ENCODE data around the gene EDNRB. TPM values are rescaled to one million over a fixed set of nuclear protein-coding genes. Genes with fewer than 3 reads are reported as not detected.

The EDNRB gene
- polyA plus RNA-seq, 1 donor (not counting 4 experiments of a cell fraction or from before 2014, with no cell fraction given), result 0.01 TPM

DNA sequence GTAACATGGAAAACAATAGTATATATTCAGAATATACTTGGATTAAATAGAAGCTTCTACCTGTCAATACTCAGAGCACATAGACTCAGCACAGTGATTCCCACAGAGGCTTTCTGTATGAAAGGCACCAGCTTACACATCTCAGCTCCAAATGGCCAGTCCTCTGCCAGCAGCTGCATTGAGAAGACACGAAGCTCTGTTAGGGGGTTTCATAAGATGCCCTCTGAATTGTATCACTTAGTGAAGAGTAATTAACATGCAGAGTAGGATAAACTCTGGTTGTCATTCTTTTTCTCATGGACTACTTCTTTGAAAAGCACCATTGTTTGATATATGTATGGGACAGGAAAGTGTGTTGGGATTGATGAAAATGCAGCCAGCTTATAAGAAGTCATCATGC is 15.2 kb downstream of the EDNRB start:
- Histone ChIP-seq H3K27ac (ENCODE audit: control insufficient read depth, insufficient read depth, low read length) (no peak overlapping the region), H2AFZ (ENCODE audit: control insufficient read depth, low read length) (no peak overlapping the region), H3K9me1 (ENCODE audit: control insufficient read depth, extremely low read depth, insufficient read depth, low read length) (no peaks in the 10 kb centered on the region), H3K9ac (ENCODE audit: control insufficient read depth, extremely low read depth, insufficient read depth, low read length) (no peak overlapping the region), H3K4me2 (ENCODE audit: control insufficient read depth, extremely low read depth, insufficient read depth, low read depth, low read length) (no peak overlapping the region), H4K20me1 (ENCODE audit: control insufficient read depth, extremely low read depth, insufficient read depth, low read length) (no peaks in the 10 kb centered on the region), H3K36me3 (ENCODE audit: control insufficient read depth in 2 of 2, extremely low read depth in 1 of 2, insufficient read depth in 2 of 2, low read length in 2 of 2) (no peaks in the 10 kb centered on the region), H3K79me2 (ENCODE audit: control insufficient read depth, insufficient read depth, low read length) (no peaks in the 10 kb centered on the region), H3K4me1 (ENCODE audit: control insufficient read depth, extremely low read depth, insufficient read depth, low read length) (no peaks in the 10 kb centered on the region), H3K27me3 (ENCODE audit: control insufficient read depth, extremely low read depth, insufficient read depth, low read length) (no peaks in the 10 kb centered on the region), H3K4me3 (ENCODE audit: control insufficient read depth in 2 of 3, extremely low read depth in 1 of 3, insufficient read depth in 2 of 3, low read depth in 1 of 3, low read length in 3 of 3) (no peak overlapping the region), H3K9me3 (ENCODE audit: control insufficient read depth, low read depth, low read length) (no peaks in the 10 kb centered on the region)
- FAIRE-seq (no peak), DNase-seq (ENCODE audit: low read depth, low spot score) (no peak)
- dilution Hi-C loops (cut with MboI; ENCODE audit: extremely low pct_ligation_motif_present, low sequenced_read_pairs), result no loop called here
- TF ChIP-seq EZH2 (IDR thresholded peaks at IDR 0.05; ENCODE audit: low read length) (no peak), CTCF (optimal IDR thresholded peaks at IDR 0.05 in 1 of 3, IDR thresholded peaks at IDR 0.05 in 1 of 3, conservative IDR thresholded peaks at IDR 0.05 in 1 of 3; ENCODE audit: extremely low read depth in 1 of 3, insufficient read depth in 2 of 3, low read length in 3 of 3) (no peak)

DNA sequence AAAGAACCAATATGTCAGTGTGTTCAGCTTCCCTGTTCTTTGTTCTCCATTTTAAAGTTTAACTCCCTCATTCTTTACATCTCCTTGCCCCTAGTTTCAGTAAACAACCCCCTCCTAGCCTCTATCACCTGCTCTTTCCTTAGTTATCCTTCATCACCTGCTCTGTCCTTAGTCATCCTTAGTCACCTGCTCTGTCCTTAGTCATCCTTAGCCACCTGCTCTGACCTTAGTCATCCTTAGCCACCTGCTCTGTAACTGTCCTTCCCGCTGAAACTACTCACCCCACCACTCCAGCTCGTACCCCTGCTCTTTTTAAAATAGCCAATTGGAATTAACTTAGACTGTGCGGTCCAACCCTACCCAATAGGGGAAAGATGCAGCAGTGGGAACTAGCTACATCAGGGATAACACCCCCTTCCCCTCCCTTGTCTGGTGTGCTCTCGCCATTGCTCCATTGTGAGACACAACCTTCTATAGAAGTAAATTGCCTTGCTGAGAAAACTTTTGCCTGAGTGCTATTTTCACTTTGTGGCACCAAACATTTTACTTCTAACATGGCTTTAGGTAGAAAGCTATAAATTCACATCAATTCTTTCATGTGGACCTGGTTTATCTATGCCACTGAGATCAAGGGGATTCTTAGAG is 16.2 kb downstream of the EDNRB start:
- H4K20me1 ChIP-seq (ENCODE audit: control insufficient read depth, extremely low read depth, insufficient read depth, low read length), result no peaks in the 10 kb centered on the region
- H3K4me1 ChIP-seq (ENCODE audit: control insufficient read depth, extremely low read depth, insufficient read depth, low read length), result no peaks in the 10 kb centered on the region
- no peak overlapping the region for H2AFZ ChIP-seq (ENCODE audit: control insufficient read depth, low read length)
- no peaks in the 10 kb centered on the region for H3K36me3 ChIP-seq (ENCODE audit: control insufficient read depth in 2 of 2, extremely low read depth in 1 of 2, insufficient read depth in 2 of 2, low read length in 2 of 2)
- dilution Hi-C loops (cut with MboI; ENCODE audit: extremely low pct_ligation_motif_present, low sequenced_read_pairs), result no loop called here
- FAIRE-seq, result no peak
- no peaks in the 10 kb centered on the region for H3K9me3 ChIP-seq (ENCODE audit: control insufficient read depth, low read depth, low read length)
- H3K4me2 ChIP-seq (ENCODE audit: control insufficient read depth, extremely low read depth, insufficient read depth, low read depth, low read length), result no peak overlapping the region
- H3K4me3 ChIP-seq (ENCODE audit: control insufficient read depth in 2 of 3, extremely low read depth in 1 of 3, insufficient read depth in 2 of 3, low read depth in 1 of 3, low read length in 3 of 3), result no peak overlapping the region
- H3K27ac ChIP-seq (ENCODE audit: control insufficient read depth, insufficient read depth, low read length), result no peak overlapping the region
- H3K79me2 ChIP-seq (ENCODE audit: control insufficient read depth, insufficient read depth, low read length), result no peaks in the 10 kb centered on the region
- no peaks in the 10 kb centered on the region for H3K27me3 ChIP-seq (ENCODE audit: control insufficient read depth, extremely low read depth, insufficient read depth, low read length)
- TF ChIP-seq EZH2 (IDR thresholded peaks at IDR 0.05; ENCODE audit: low read length), result no peak
- no peak for TF ChIP-seq CTCF (optimal IDR thresholded peaks at IDR 0.05 in 1 of 3, IDR thresholded peaks at IDR 0.05 in 1 of 3, conservative IDR thresholded peaks at IDR 0.05 in 1 of 3; ENCODE audit: extremely low read depth in 1 of 3, insufficient read depth in 2 of 3, low read length in 3 of 3)
- DNase-seq (ENCODE audit: low read depth, low spot score), result no peak
- no peaks in the 10 kb centered on the region for H3K9me1 ChIP-seq (ENCODE audit: control insufficient read depth, extremely low read depth, insufficient read depth, low read length)
- no peak overlapping the region for H3K9ac ChIP-seq (ENCODE audit: control insufficient read depth, extremely low read depth, insufficient read depth, low read length)
